Adrenal gland (tissue), 5 donors: ENCODE data around the gene ADSS1.

ENCODE experiments used
- POLR2A ChIP-seq, 2 donors: fragments of 450-650 bp; IDR thresholded peaks; one replicate each; pipeline ENCODE4 v1.6.1; 2017; ENCODE audit warnings: antibody characterized with exemption in 2 of 2, mild to moderate bottlenecking in 2 of 2, moderate library complexity in 1 of 2
- TF ChIP-seq, protein P1 (sequence below), 6 experiments: fragments of 450-650 bp in 4 of 6; fragments of 200-600 bp in 2 of 6; sonication (generic) in 1 of 6; IDR thresholded peaks; 1 replicate in 5 of 6; 2 replicates in 1 of 6; pipeline versions ENCODE4 v1.5.1 to v1.8.0; 2016 to 2021; ENCODE audit warnings: antibody characterized with exemption in 6 of 6, mild to moderate bottlenecking in 2 of 6, moderate library complexity in 1 of 6
- donor health status: DM: no; HTN: no; CAD: no.

DNA sequence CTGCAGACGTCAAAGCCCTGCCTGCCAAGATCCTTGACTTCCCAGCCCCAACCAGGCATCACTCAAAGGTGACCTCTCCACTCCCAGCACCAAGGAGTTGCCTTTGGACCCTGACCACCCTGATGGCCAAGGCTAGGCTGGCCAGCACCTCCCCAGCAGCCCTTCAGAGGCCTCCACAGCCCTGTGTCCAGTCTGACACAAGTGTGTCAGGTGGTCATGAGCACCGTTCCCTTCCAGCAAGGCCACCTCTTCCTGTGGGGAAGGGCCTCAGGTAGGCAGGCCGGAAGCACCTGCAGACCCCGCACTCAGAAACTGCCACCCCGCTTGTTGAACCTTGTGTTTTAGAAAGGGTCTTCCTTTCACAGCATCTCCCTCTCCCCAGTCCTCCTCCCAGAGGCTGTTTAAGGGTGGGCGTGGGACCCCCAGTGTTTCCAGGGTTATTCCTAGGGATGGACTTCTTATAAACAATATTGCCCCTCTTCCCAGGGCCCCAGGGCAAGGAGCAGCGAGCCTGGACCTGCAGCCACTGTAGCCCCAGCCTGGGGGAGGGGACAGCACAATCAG, 47.8 kb upstream of the ADSS1 start:
- no peak for TF ChIP-seq POLR2A (IDR thresholded peaks at IDR 0.05)
- TF ChIP-seq, protein P1, sequence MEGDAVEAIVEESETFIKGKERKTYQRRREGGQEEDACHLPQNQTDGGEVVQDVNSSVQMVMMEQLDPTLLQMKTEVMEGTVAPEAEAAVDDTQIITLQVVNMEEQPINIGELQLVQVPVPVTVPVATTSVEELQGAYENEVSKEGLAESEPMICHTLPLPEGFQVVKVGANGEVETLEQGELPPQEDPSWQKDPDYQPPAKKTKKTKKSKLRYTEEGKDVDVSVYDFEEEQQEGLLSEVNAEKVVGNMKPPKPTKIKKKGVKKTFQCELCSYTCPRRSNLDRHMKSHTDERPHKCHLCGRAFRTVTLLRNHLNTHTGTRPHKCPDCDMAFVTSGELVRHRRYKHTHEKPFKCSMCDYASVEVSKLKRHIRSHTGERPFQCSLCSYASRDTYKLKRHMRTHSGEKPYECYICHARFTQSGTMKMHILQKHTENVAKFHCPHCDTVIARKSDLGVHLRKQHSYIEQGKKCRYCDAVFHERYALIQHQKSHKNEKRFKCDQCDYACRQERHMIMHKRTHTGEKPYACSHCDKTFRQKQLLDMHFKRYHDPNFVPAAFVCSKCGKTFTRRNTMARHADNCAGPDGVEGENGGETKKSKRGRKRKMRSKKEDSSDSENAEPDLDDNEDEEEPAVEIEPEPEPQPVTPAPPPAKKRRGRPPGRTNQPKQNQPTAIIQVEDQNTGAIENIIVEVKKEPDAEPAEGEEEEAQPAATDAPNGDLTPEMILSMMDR (IDR thresholded peaks at IDR 0.05), result no peak
